IMR-90 (cell line): ENCODE results near the gene RRP36. TPM values are rescaled to one million over a fixed set of nuclear protein-coding genes. Genes with fewer than 3 reads are reported as not detected.

Experiments
- ATAC-seq: fragments of 200-7000 bp; cut with Tn5 transposase; 2 replicates; pipeline ENCODE4 v1.9.1; 2020; ENCODE audit warnings: low read depth, mild to moderate bottlenecking, moderate library complexity
- BruUV-seq: library from RNA; stranded (reverse); fragments of 400-500 nt; replicated peaks from 2 replicates; lab custom pipeline; 2021; lab: Mats Ljungman, UMichigan
- CTCF ChIA-PET: fragments of 300-600 bp; formaldehyde crosslinking; extraction: SDS; loops from one replicate; lab custom pipeline; 2021; ENCODE audit warnings: antibody characterized with exemption; lab: Yijun Ruan, JAX
- POLR2A ChIA-PET: fragments of 300-600 bp; sonication (Branson Sonifier 250); formaldehyde crosslinking; loops from one replicate; lab custom pipeline; 2022; ENCODE audit warnings: antibody characterized with exemption; ENCODE audit not compliant: unreplicated experiment; lab: Charles Lee
- DNase-seq: peaks from one replicate; pipeline ENCODE4 v3.0.0; 2013
- H2AFZ ChIP-seq: replicated peaks from 2 replicates; pipeline ENCODE3; 2013; ENCODE audit warnings: low read length, mild to moderate bottlenecking; ENCODE audit not compliant: poor library complexity
- H2AK5ac ChIP-seq: 2 replicates; pipeline ENCODE4 v1.6.1; 2013; ENCODE audit warnings: low read depth, low read length, inconsistent platforms
- H2AK9ac ChIP-seq: replicated peaks from 2 replicates; pipeline ENCODE3; 2013; ENCODE audit warnings: mild to moderate bottlenecking, low read depth, low read length, moderate library complexity; ENCODE audit not compliant: poor library complexity
- H2BK120ac ChIP-seq: 2 replicates; pipeline ENCODE4 v1.6.1; 2013; ENCODE audit warnings: low read depth, low read length, inconsistent platforms
- H2BK15ac ChIP-seq: 3 replicates; pipeline ENCODE4 v1.6.1; 2013; ENCODE audit warnings: low read depth, low read length, inconsistent platforms
- H2BK20ac ChIP-seq: 2 replicates; pipeline ENCODE4 v1.6.1; 2013; ENCODE audit warnings: low read depth, mild to moderate bottlenecking, inconsistent platforms, low read length, moderate library complexity
- H2BK5ac ChIP-seq: 2 replicates; pipeline ENCODE4 v1.6.1; 2013; ENCODE audit warnings: mild to moderate bottlenecking, low read depth, low read length, inconsistent platforms; ENCODE audit not compliant: poor library complexity, severe bottlenecking
- H3K14ac ChIP-seq: replicated peaks from 2 replicates; pipeline ENCODE4 v1.6.1; 2013; ENCODE audit warnings: low read depth, low read length, inconsistent platforms
- H3K18ac ChIP-seq: 2 replicates; pipeline ENCODE4 v1.6.1; 2013; ENCODE audit warnings: low read depth, low read length, control low read depth
- H3K23ac ChIP-seq: 2 replicates; pipeline ENCODE4 v1.6.1; 2013; ENCODE audit warnings: low read depth, low read length, inconsistent platforms
- H3K27ac ChIP-seq: 2 replicates; pipeline ENCODE4 v1.5.1; 2013; ENCODE audit warnings: mild to moderate bottlenecking, control low read depth, low read length; ENCODE audit not compliant: insufficient read depth
- H3K27me3 ChIP-seq: 2 replicates; pipeline ENCODE4 v1.6.1; 2013; ENCODE audit warnings: low read length; ENCODE audit not compliant: control insufficient read depth, insufficient read depth
- H3K36me3 ChIP-seq: 2 replicates; pipeline ENCODE4 v1.6.1; 2013; ENCODE audit warnings: low read length, mixed read lengths; ENCODE audit not compliant: control insufficient read depth, insufficient read depth
- H3K4ac ChIP-seq: 2 replicates; pipeline ENCODE4 v1.6.1; 2013; ENCODE audit warnings: low read depth, low read length, inconsistent platforms
- H3K4me1 ChIP-seq: 2 replicates; pipeline ENCODE4 v1.6.1; 2013; ENCODE audit warnings: low read length, mixed read lengths; ENCODE audit not compliant: control insufficient read depth, insufficient read depth
- H3K4me2 ChIP-seq: 2 replicates; pipeline ENCODE4 v1.6.1; 2013; ENCODE audit warnings: low read depth, mild to moderate bottlenecking, control low read depth, low read length, moderate library complexity
- H3K4me3 ChIP-seq: 2 replicates; pipeline ENCODE4 v1.5.1; 2013; ENCODE audit warnings: low read depth, mild to moderate bottlenecking, control low read depth, low read length, moderate library complexity; ENCODE audit not compliant: insufficient read depth
- H3K56ac ChIP-seq: 2 replicates; pipeline ENCODE4 v1.6.1; 2013; ENCODE audit warnings: low read length, inconsistent platforms; ENCODE audit not compliant: insufficient read depth; ENCODE audit errors: extremely low read depth
- H3K79me1 ChIP-seq, 2 experiments: 2 replicates each; pipeline ENCODE4 v1.6.1; 2013; ENCODE audit warnings: low read length in 2 of 2, inconsistent platforms in 1 of 2, low read depth in 1 of 2
- H3K9ac ChIP-seq: 2 replicates; pipeline ENCODE4 v1.6.1; 2013; ENCODE audit warnings: low read depth, low read length, control low read depth
- H3K9me1 ChIP-seq: 2 replicates; pipeline ENCODE4 v1.6.1; 2013; ENCODE audit warnings: low read length, inconsistent platforms; ENCODE audit not compliant: insufficient read depth
- H3K9me3 ChIP-seq: 2 replicates; pipeline ENCODE4 v1.6.1; 2013; ENCODE audit warnings: low read length; ENCODE audit not compliant: control insufficient read depth, insufficient read depth
- H4K20me1 ChIP-seq: 2 replicates; pipeline ENCODE4 v1.6.1; 2013; ENCODE audit warnings: low read length, inconsistent platforms; ENCODE audit not compliant: insufficient read depth
- H4K5ac ChIP-seq: 2 replicates; pipeline ENCODE4 v1.6.1; 2013; ENCODE audit warnings: mild to moderate bottlenecking, low read depth, low read length, control low read depth
- H4K8ac ChIP-seq, 2 experiments: 2 replicates each; pipeline ENCODE4 v1.6.1; 2013; ENCODE audit warnings: low read depth in 2 of 2, low read length in 2 of 2, control low read depth in 1 of 2, inconsistent platforms in 1 of 2
- H4K91ac ChIP-seq: 2 replicates; pipeline ENCODE4 v1.6.1; 2013; ENCODE audit warnings: low read depth, low read length, inconsistent platforms; ENCODE audit not compliant: insufficient read depth
- BHLHE40 ChIP-seq: fragments of 150-350 bp; IDR thresholded peaks from 2 replicates; pipeline ENCODE4 v1.6.1; 2016; ENCODE audit warnings: mild to moderate bottlenecking, low read depth, low read length
- CEBPB ChIP-seq: IDR thresholded peaks from 2 replicates; pipeline ENCODE4 v1.6.1; 2012; ENCODE audit warnings: low read depth, low read length, improper control_type of control experiment
- ELK1 ChIP-seq: fragments of 150-350 bp; IDR thresholded peaks from 2 replicates; pipeline ENCODE4 v1.6.1; 2016; ENCODE audit warnings: low read depth, mild to moderate bottlenecking, low read length, moderate library complexity, borderline replicate concordance
- FOS ChIP-seq: fragments of 150-350 bp; IDR thresholded peaks from 2 replicates; pipeline ENCODE4 v1.6.1; 2016; ENCODE audit warnings: low read depth, low read length
- MAFK ChIP-seq: IDR thresholded peaks from 2 replicates; pipeline ENCODE4 v1.6.1; 2012; ENCODE audit warnings: low read depth, low read length, improper control_type of control experiment
- MAZ ChIP-seq: IDR thresholded peaks from 2 replicates; pipeline ENCODE4 v1.6.1; 2012; ENCODE audit warnings: low read depth, mild to moderate bottlenecking, low read length, improper control_type of control experiment, moderate library complexity, borderline replicate concordance
- MXI1 ChIP-seq: IDR thresholded peaks from 2 replicates; pipeline ENCODE4 v1.6.1; 2012; ENCODE audit warnings: low read depth, mild to moderate bottlenecking, low read length, moderate library complexity, borderline replicate concordance
- NFE2L2 ChIP-seq: fragments of 150-350 bp; IDR thresholded peaks from 2 replicates; pipeline ENCODE4 v1.6.1; 2016; ENCODE audit warnings: low read depth, mild to moderate bottlenecking, low read length
- RAD21 ChIP-seq: IDR thresholded peaks from 2 replicates; pipeline ENCODE4 v1.6.1; 2012; ENCODE audit warnings: low read length, improper control_type of control experiment
- USF2 ChIP-seq: fragments of 150-350 bp; IDR thresholded peaks from 2 replicates; pipeline ENCODE4 v1.6.1; 2017; ENCODE audit warnings: mild to moderate bottlenecking, antibody characterized with exemption, low read length, low read depth
- WGBS, 2 experiments: methylation state at CpG; one replicate each; pipeline versions ENCODE4 v1.1.5 to v1.1.7; 2013; ENCODE audit warnings: missing lambda C conversion rate in 2 of 2; ENCODE audit not compliant: insufficient read length in 1 of 2; ENCODE audit errors: extremely low coverage in 2 of 2; 5-methylcytosine and 5-hydroxymethylcytosine counted together
- dilution Hi-C: fragments of 300-500 bp; cut with HindIII; formaldehyde crosslinking; loops from one replicate; pipeline ENCODE4 v1.14.3; 2018; ENCODE audit warnings: low sequenced_read_pairs; ENCODE audit not compliant: unreplicated experiment
- in situ Hi-C: fragments of 300-500 bp; cut with MboI; formaldehyde crosslinking; loops from 3 replicates; pipeline ENCODE4 v1.14.3; 2019; ENCODE audit warnings: low sequenced_read_pairs, inconsistent platforms, mixed read lengths
- intact Hi-C: fragments of 100-400 bp; cut with micrococcal nuclease; formaldehyde crosslinking; loops from 2 replicates; pipeline ENCODE4 v1.10.0; 2022
- polyA plus RNA-seq, 3 experiments: library from polyadenylated mRNA; depleted of rRNA; stranded (reverse); fragments of >200 nt; gene quantifications; 2 replicates each; pipeline ENCODE4 v1.2.3, GENCODE V29; 2012; ENCODE audit warnings: low replicate concordance in 1 of 3
- total RNA-seq: library from RNA; depleted of rRNA; stranded (reverse); fragments of >200 nt; gene quantifications from 2 replicates; pipeline ENCODE4 v1.2.3, GENCODE V29; 2012

The RRP36 gene
- total and polyA plus RNA-seq, 2 of the 4 experiments (the other 2 are of a cell fraction) = 54.3 to 106 TPM

- peaks cover 19 to 53% of the 10 kb centered on the region in 2 experiments; a peak in 3 of 4 replicates for H3K79me1 ChIP-seq
- H2BK20ac ChIP-seq = no peak overlapping the region
- H4K5ac ChIP-seq = peak overlapping the region; percentile 99
- H3K27me3 ChIP-seq = no peaks in the 10 kb centered on the region
- H3K36me3 ChIP-seq = peaks cover 44% of the 10 kb centered on the region
- WGBS, 2 experiments = 39% methylated on average over 10 of the region's 22 CpGs; no CpG with 5 or more reads in 1 of the 2 experiments
- peak overlapping the region; percentile 68 for H3K4me3 ChIP-seq
- peak overlapping the region; percentile 100 for H2AK5ac ChIP-seq
- peak overlapping the region; percentile 98 for H3K23ac ChIP-seq
- H4K8ac ChIP-seq = peak overlapping the region; percentile 84 to 100
- dilution Hi-C loops = no loop called here
- H3K4me1 ChIP-seq = peaks cover 18% of the 10 kb centered on the region
- peak overlapping the region; percentile 100 for H2AK9ac ChIP-seq
- DNase-seq (peak; percentile 20), ATAC-seq (peak; percentile 45)
- H3K9me3 ChIP-seq = no peaks in the 10 kb centered on the region
- peak overlapping the region; percentile 98 for H3K4ac ChIP-seq
- H3K9me1 ChIP-seq = peaks cover 21% of the 10 kb centered on the region
- POLR2A ChIA-PET = interaction anchor here (0.9 to 1.1 kb wide), 2 partner anchors 8 to 24 kb away, joined by 3 read pairs; no protein-coding TSS in a partner anchor
- BruUV-seq = no TSS peak
- H3K27ac ChIP-seq = peak overlapping the region; percentile 87
- H3K18ac ChIP-seq = peak overlapping the region; percentile 62
- peak overlapping the region; percentile 71 for H2BK120ac ChIP-seq
- peak overlapping the region; percentile 98 for H3K14ac ChIP-seq
- H3K4me2 ChIP-seq = peak overlapping the region; percentile 99
- H2AFZ ChIP-seq = peak overlapping the region; percentile 93
- H2BK15ac ChIP-seq = peak overlapping the region; percentile 54; the same call in 1 of the 3 replicates
- CTCF ChIA-PET = no interaction called here
- H3K9ac ChIP-seq = peak overlapping the region; percentile 95
- H4K20me1 ChIP-seq = no peaks in the 10 kb centered on the region
- H4K91ac ChIP-seq = peak overlapping the region; percentile 88
- H2BK5ac ChIP-seq = peak overlapping the region; percentile 87
- H3K56ac ChIP-seq = peak overlapping the region; percentile 89
- in situ Hi-C loops = no loop called here
- intact Hi-C loops = loop anchor here (1.0 to 5.0 kb wide), 2 partner anchors 22 to 89 kb away; no protein-coding TSS in a partner anchor
- TF ChIP-seq ELK1 (no peak), MXI1 (no peak), USF2 (no peak), NFE2L2 (no peak), MAZ (no peak), CEBPB (no peak), FOS (no peak), MAFK (no peak), RAD21 (no peak), BHLHE40 (no peak)
Measured at GRCh38 chr6:43052842-43053544, 31.6 kb downstream of the RRP36 start.
